GM18951 (cell line): ENCODE results near the gene MARK2.

ENCODE experiments used
- POLR2A ChIP-seq: IDR thresholded peaks from 4 replicates; pipeline ENCODE4 v1.6.1; 2011; ENCODE audit warnings: mild to moderate bottlenecking; ENCODE audit not compliant: insufficient read length, insufficient read depth; ENCODE audit errors: extremely low read depth
- in situ Hi-C: fragments of 300-500 bp; cut with MboI; formaldehyde crosslinking; loops from one replicate; pipeline ENCODE4 v1.12.0; 2022; ENCODE audit warnings: low sequenced_read_pairs, mixed read lengths, inconsistent platforms; ENCODE audit not compliant: unreplicated experiment

Gene MARK2

GRCh38 chr11:63907808-63908530 is 69.1 kb downstream of the MARK2 start:
- in situ Hi-C loops, result no loop called here
- TF ChIP-seq POLR2A, result no peak

GRCh38 chr11:63908631-63909401 is 69.9 kb downstream of the MARK2 start:
- in situ Hi-C loops, result no loop called here
- TF ChIP-seq POLR2A, result no peak

GRCh38 chr11:63909591-63910506 is 70.9 kb downstream of the MARK2 start:
- no peak for TF ChIP-seq POLR2A
- in situ Hi-C loops, result no loop called here

- in situ Hi-C loops, result no loop called here
- TF ChIP-seq POLR2A, result no peak
Observed at GRCh38 chr11:63910675-63911074, 71.8 kb downstream of the MARK2 start.

GRCh38 chr11:63911440-63911839 is 72.5 kb downstream of the MARK2 start:
- in situ Hi-C loops, result no loop called here
- TF ChIP-seq POLR2A, result peak; percentile 10

- in situ Hi-C loops, result no loop called here
- no peak for TF ChIP-seq POLR2A
Observed at GRCh38 chr11:63911876-63912275, 73.0 kb downstream of the MARK2 start.

GRCh38 chr11:63912678-63913077 is 73.8 kb downstream of the MARK2 start:
- no peak for TF ChIP-seq POLR2A
- in situ Hi-C loops, result no loop called here

- in situ Hi-C loops, result no loop called here
- no peak for TF ChIP-seq POLR2A
Observed at GRCh38 chr11:63913866-63914830, 75.2 kb downstream of the MARK2 start.

GRCh38 chr11:63914896-63915691 is 76.2 kb downstream of the MARK2 start:
- no peak for TF ChIP-seq POLR2A
- in situ Hi-C loops, result no loop called here

- in situ Hi-C loops, result no loop called here
- TF ChIP-seq POLR2A, result no peak
Observed at GRCh38 chr11:63915961-63916836, 77.3 kb downstream of the MARK2 start.
